Stimulated activated CD4-positive, alpha-beta T cell treated with anti-CD3 and anti-CD28 coated beads, TNF-alpha, amount 100 ng/mL, for 48 hours (primary cell): Measurements from ENCODE around the gene CENATAC.
"Not testable (repeated sequence)": the region's sequence is repeated elsewhere in the genome, so short reads cannot be mapped to it uniquely, and the experiment has no call there.

ENCODE experiments used
- DNase-seq, 3 donors: peaks; one replicate each; pipeline ENCODE4 v3.0.0-alpha.2; 2020; ENCODE audit warnings: low read depth in 3 of 3

Gene CENATAC

GRCh38 chr11:118996926-118997626, 862 bp upstream of the CENATAC start:
- DNase-seq, result peak in 1 of 3 donors; percentile 37

- no peak for DNase-seq
Observed at GRCh38 chr11:118998388-118998717, 415 bp downstream of the CENATAC start.

GRCh38 chr11:118998822-118999221, 884 bp downstream of the CENATAC start:
- DNase-seq, result no peak

GRCh38 chr11:119000906-119001305, 3.0 kb downstream of the CENATAC start:
- no peak for DNase-seq

- no peak for DNase-seq
Observed at GRCh38 chr11:119006656-119007055, 8.7 kb downstream of the CENATAC start.

GRCh38 chr11:119011476-119012053, 13.6 kb downstream of the CENATAC start:
- DNase-seq, result no peak

GRCh38 chr11:119012629-119013170, 14.8 kb downstream of the CENATAC start:
- no peak for DNase-seq

GRCh38 chr11:119014209-119014924, 16.4 kb downstream of the CENATAC start:
- DNase-seq, result no peak

GRCh38 chr11:119015054-119015611, 17.2 kb downstream of the CENATAC start:
- no peak for DNase-seq

- DNase-seq, result no peak
Observed at GRCh38 chr11:119016216-119017009, 18.5 kb downstream of the CENATAC start.

GRCh38 chr11:119017377-119017776, 19.4 kb downstream of the CENATAC start:
- not testable (repeated sequence) for DNase-seq

- peak; percentile 89 to 94 (median 93) for DNase-seq
Observed at GRCh38 chr11:119018074-119018938, 20.4 kb downstream of the CENATAC start, which contains the start of the genes RPS25 and TRAPPC4. Gene RPS25, minus strand, starts transcription at chr11:119018343. Its CDS starts 59 bp downstream, at chr11:119018284. Gene TRAPPC4, plus strand, starts transcription at chr11:119018766. Its CDS starts 30 bp downstream, at chr11:119018796.

GRCh38 chr11:119019996-119020395, 22.1 kb downstream of the CENATAC start:
- no peak for DNase-seq

- DNase-seq, result no peak
Observed at GRCh38 chr11:119021631-119022030, 23.7 kb downstream of the CENATAC start.

- DNase-seq, result no peak
Observed at GRCh38 chr11:119023741-119024140, 25.8 kb downstream of the CENATAC start.

- no peak for DNase-seq
Observed at GRCh38 chr11:119024430-119025098, 26.6 kb downstream of the CENATAC start.

- no peak for DNase-seq
Observed at GRCh38 chr11:119025099-119025473, 27.1 kb downstream of the CENATAC start.

GRCh38 chr11:119025541-119025940, 27.6 kb downstream of the CENATAC start:
- DNase-seq, result no peak

- DNase-seq, result no peak
Observed at GRCh38 chr11:119025978-119026766, 28.2 kb downstream of the CENATAC start.
